ENCODE measurements around the gene GNAZ. TPM values are rescaled to one million over a fixed set of nuclear protein-coding genes. Genes with fewer than 3 reads are reported as not detected.

The GNAZ gene
- total and polyA plus RNA-seq, 9 donors, result 3.0 to 4.8 (median 3.7) TPM

- Histone ChIP-seq H3K36me3 (ENCODE audit: control insufficient read depth, insufficient read depth, low read length) (no peaks in the 10 kb centered on the region), H3K9me3 (replicated peaks; ENCODE audit: control insufficient read depth, low read depth, low read length) (no peaks in the 10 kb centered on the region), H3K27ac (ENCODE audit: low read length) (no peak overlapping the region), H3K4me1 (ENCODE audit: control insufficient read depth, insufficient read depth, low read length) (no peaks in the 10 kb centered on the region), H3K4me3 (ENCODE audit: low read length) (no peak overlapping the region), H3K27me3 (ENCODE audit: control insufficient read depth, insufficient read depth, low read length) (peaks cover 4% of the 10 kb centered on the region)
- no CpG with 5 or more reads among the region's 4 CpGs for WGBS (ENCODE audit: insufficient coverage)
- no peak for DNase-seq
Observed at GRCh38 chr22:23032658-23033057, 37.7 kb upstream of the GNAZ start.

- Histone ChIP-seq H3K4me1 (ENCODE audit: control insufficient read depth, insufficient read depth, low read length) (no peaks in the 10 kb centered on the region), H3K9me3 (replicated peaks; ENCODE audit: control insufficient read depth, low read depth, low read length) (no peaks in the 10 kb centered on the region), H3K4me3 (ENCODE audit: low read length) (no peak overlapping the region), H3K27me3 (ENCODE audit: control insufficient read depth, insufficient read depth, low read length) (peaks cover 7% of the 10 kb centered on the region), H3K27ac (ENCODE audit: low read length) (no peak overlapping the region), H3K36me3 (ENCODE audit: control insufficient read depth, insufficient read depth, low read length) (no peaks in the 10 kb centered on the region)
- peak; percentile 32 for DNase-seq
- WGBS (ENCODE audit: insufficient coverage), result 75% methylated on average over 6 of the region's 6 CpGs
Observed at GRCh38 chr22:23033116-23033905, 37.0 kb upstream of the GNAZ start.

GRCh38 chr22:23034621-23035556 lies 35.4 kb upstream of the GNAZ start:
- Histone ChIP-seq H3K36me3 (ENCODE audit: control insufficient read depth, insufficient read depth, low read length) (no peaks in the 10 kb centered on the region), H3K27ac (ENCODE audit: low read length) (no peak overlapping the region), H3K4me3 (ENCODE audit: low read length) (no peak overlapping the region), H3K27me3 (ENCODE audit: control insufficient read depth, insufficient read depth, low read length) (peaks cover 12% of the 10 kb centered on the region), H3K9me3 (replicated peaks; ENCODE audit: control insufficient read depth, low read depth, low read length) (no peaks in the 10 kb centered on the region), H3K4me1 (ENCODE audit: control insufficient read depth, insufficient read depth, low read length) (no peaks in the 10 kb centered on the region)
- no peak for DNase-seq
- WGBS (ENCODE audit: insufficient coverage), result 89% methylated on average over 9 of the region's 10 CpGs

DNA sequence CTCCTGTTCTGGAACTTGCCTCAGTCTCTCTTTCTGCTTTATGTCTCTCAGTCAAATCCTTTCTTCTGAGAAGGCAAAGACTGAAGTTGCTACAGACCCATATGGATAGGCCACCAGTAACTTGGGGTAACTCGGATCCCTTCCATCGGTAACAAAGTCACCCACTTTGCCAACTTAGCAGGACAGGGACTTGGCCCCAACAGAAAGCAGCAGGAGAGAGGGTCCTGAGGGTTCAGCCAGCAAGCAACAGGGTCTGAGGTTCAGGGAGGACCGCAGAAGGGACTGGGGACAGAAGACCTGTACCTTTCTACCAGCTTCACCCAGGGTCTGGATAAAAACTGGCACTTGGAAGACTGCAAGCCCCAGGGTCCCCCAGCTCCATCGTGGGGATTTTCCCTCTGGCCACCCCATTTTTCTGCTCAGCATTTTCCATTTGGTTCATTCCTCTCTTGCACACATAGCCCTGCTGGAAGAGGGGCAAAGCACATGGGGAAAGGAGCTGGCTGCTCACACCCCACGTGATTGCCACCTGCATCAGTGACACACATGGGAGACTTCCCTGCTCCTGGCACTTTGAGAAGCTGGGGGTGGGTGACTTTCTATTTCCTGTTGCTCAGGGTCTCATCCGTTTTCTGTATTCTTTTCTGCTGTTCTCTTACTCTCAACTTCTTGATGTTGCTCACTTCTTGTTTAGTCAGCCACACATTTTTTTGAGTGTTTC lies 34.6 kb upstream of the GNAZ start:
- no peak for DNase-seq
- 69% methylated on average over 4 of the region's 6 CpGs for WGBS (ENCODE audit: insufficient coverage)
- no peaks in the 10 kb centered on the region for H3K4me1 ChIP-seq (ENCODE audit: control insufficient read depth, insufficient read depth, low read length)
- H3K27me3 ChIP-seq (ENCODE audit: control insufficient read depth, insufficient read depth, low read length), result peaks cover 12% of the 10 kb centered on the region
- H3K27ac ChIP-seq (ENCODE audit: low read length), result no peak overlapping the region
- no peaks in the 10 kb centered on the region for H3K36me3 ChIP-seq (ENCODE audit: control insufficient read depth, insufficient read depth, low read length)
- H3K4me3 ChIP-seq (ENCODE audit: low read length), result no peak overlapping the region
- no peaks in the 10 kb centered on the region for H3K9me3 ChIP-seq (replicated peaks; ENCODE audit: control insufficient read depth, low read depth, low read length)

DNA sequence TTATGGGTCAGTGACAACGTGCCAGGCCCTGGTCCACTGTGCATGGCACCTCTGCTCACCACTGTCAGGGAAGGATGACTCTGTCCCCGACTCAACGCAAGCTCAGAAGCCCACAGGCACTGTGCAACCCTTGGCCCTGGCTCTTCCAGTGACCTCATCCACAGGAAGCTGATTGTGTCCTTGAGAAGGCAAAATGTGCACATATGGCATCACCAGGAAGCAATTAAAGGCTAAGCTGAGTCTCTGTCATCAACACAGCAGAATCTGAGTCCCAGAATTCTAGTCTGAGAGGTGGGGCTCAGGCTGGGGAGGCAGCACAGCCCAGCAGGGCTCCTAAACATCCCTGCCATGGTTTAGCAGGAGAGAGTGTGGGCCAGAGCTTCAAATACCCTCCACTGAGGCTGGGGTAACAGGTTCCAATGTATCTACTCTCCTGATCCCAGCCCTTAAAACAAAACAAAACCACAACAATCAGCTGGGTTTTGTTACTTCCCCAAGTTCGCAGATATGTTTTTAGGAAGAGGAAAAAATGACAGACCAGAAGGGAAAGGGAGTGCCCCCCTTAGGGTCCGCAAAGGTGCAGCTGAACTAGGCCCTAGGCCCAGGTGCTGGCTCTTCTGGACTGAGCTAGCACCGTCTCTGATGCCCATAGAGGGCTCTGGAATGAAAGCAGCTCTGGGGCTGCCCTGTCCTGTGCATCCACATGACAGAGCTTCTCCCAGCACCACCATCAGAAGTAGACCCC lies 33.5 kb upstream of the GNAZ start:
- WGBS (ENCODE audit: insufficient coverage), result 65% methylated on average over 5 of the region's 6 CpGs
- Histone ChIP-seq H3K9me3 (replicated peaks; ENCODE audit: control insufficient read depth, low read depth, low read length) (no peaks in the 10 kb centered on the region), H3K27me3 (ENCODE audit: control insufficient read depth, insufficient read depth, low read length) (peaks cover 12% of the 10 kb centered on the region), H3K4me1 (ENCODE audit: control insufficient read depth, insufficient read depth, low read length) (no peaks in the 10 kb centered on the region), H3K27ac (ENCODE audit: low read length) (no peak overlapping the region), H3K36me3 (ENCODE audit: control insufficient read depth, insufficient read depth, low read length) (no peaks in the 10 kb centered on the region), H3K4me3 (ENCODE audit: low read length) (no peak overlapping the region)
- peak; percentile 15 for DNase-seq

- H3K36me3 ChIP-seq (ENCODE audit: control insufficient read depth, insufficient read depth, low read length), result no peaks in the 10 kb centered on the region
- DNase-seq, result no peak
- no peak overlapping the region for H3K27ac ChIP-seq (ENCODE audit: low read length)
- no peaks in the 10 kb centered on the region for H3K4me1 ChIP-seq (ENCODE audit: control insufficient read depth, insufficient read depth, low read length)
- 56% methylated on average over 7 of the region's 8 CpGs for WGBS (ENCODE audit: insufficient coverage)
- H3K9me3 ChIP-seq (replicated peaks; ENCODE audit: control insufficient read depth, low read depth, low read length), result no peaks in the 10 kb centered on the region
- H3K27me3 ChIP-seq (ENCODE audit: control insufficient read depth, insufficient read depth, low read length), result peaks cover 10% of the 10 kb centered on the region
- H3K4me3 ChIP-seq (ENCODE audit: low read length), result no peak overlapping the region
Observed at GRCh38 chr22:23037429-23038333, 32.6 kb upstream of the GNAZ start.

- no peak for DNase-seq
- H3K4me3 ChIP-seq (ENCODE audit: low read length), result no peak overlapping the region
- H3K27ac ChIP-seq (ENCODE audit: low read length), result no peak overlapping the region
- no peaks in the 10 kb centered on the region for H3K9me3 ChIP-seq (replicated peaks; ENCODE audit: control insufficient read depth, low read depth, low read length)
- H3K36me3 ChIP-seq (ENCODE audit: control insufficient read depth, insufficient read depth, low read length), result no peaks in the 10 kb centered on the region
- H3K27me3 ChIP-seq (ENCODE audit: control insufficient read depth, insufficient read depth, low read length), result peaks cover 10% of the 10 kb centered on the region
- H3K4me1 ChIP-seq (ENCODE audit: control insufficient read depth, insufficient read depth, low read length), result no peaks in the 10 kb centered on the region
- WGBS (ENCODE audit: insufficient coverage), result 81% methylated on average over 6 of the region's 6 CpGs
Observed at GRCh38 chr22:23038334-23038642, 32.0 kb upstream of the GNAZ start.

DNA sequence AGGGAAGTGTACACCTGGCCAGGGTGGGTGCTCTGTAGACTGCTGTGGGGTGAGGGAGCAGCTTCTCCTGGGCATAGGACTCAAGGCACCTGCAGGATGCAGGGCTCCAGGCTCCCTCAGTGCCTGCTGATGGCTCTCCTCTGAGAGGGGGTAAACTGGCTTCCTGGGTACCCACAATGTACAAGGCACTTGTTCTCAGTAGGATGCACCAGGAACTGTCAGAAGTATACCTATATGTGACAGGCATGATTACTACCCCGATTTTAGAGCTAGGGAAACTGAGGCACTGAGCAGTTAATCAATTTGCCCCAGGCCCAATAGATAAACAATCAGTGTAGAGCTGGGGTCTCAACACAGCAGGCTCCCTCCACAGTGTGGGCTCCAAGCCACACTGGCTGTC lies 31.4 kb upstream of the GNAZ start:
- Histone ChIP-seq H3K4me1 (ENCODE audit: control insufficient read depth, insufficient read depth, low read length) (no peaks in the 10 kb centered on the region), H3K27ac (ENCODE audit: low read length) (no peak overlapping the region), H3K36me3 (ENCODE audit: control insufficient read depth, insufficient read depth, low read length) (no peaks in the 10 kb centered on the region), H3K27me3 (ENCODE audit: control insufficient read depth, insufficient read depth, low read length) (peaks cover 8% of the 10 kb centered on the region), H3K4me3 (ENCODE audit: low read length) (no peak overlapping the region), H3K9me3 (replicated peaks; ENCODE audit: control insufficient read depth, low read depth, low read length) (no peaks in the 10 kb centered on the region)
- WGBS (ENCODE audit: insufficient coverage), result 70% methylated on average over 1 of the region's 1 CpG
- no peak for DNase-seq

GRCh38 chr22:23042179-23042578 lies 28.1 kb upstream of the GNAZ start:
- H3K9me3 ChIP-seq (replicated peaks; ENCODE audit: control insufficient read depth, low read depth, low read length), result peaks cover 9% of the 10 kb centered on the region
- DNase-seq, result no peak
- no peaks in the 10 kb centered on the region for H3K36me3 ChIP-seq (ENCODE audit: control insufficient read depth, insufficient read depth, low read length)
- H3K4me1 ChIP-seq (ENCODE audit: control insufficient read depth, insufficient read depth, low read length), result no peaks in the 10 kb centered on the region
- H3K27me3 ChIP-seq (ENCODE audit: control insufficient read depth, insufficient read depth, low read length), result peaks cover 8% of the 10 kb centered on the region
- no CpG with 5 or more reads among the region's 3 CpGs for WGBS (ENCODE audit: insufficient coverage)
- no peak overlapping the region for H3K4me3 ChIP-seq (ENCODE audit: low read length)
- no peak overlapping the region for H3K27ac ChIP-seq (ENCODE audit: low read length)
